Lower leg skin (tissue), 4 donors: ENCODE results near the gene NOPCHAP1. TPM values are rescaled to one million over a fixed set of nuclear protein-coding genes. Genes with fewer than 3 reads are reported as not detected.
A peak's percentile ranks its signal among the peaks of the same experiment; 100 is the strongest.

Experiments
- DNase-seq, 2 donors: peaks; one replicate each; pipeline ENCODE4 v3.0.0-alpha.2; 2019; ENCODE audit warnings: low spot score in 2 of 2
- H3K4me3 ChIP-seq: fragments of 200-600 bp; sonication (generic); 2 replicates; pipeline ENCODE4 v1.5.1; 2017; ENCODE audit warnings: mild to moderate bottlenecking, low read depth; ENCODE audit not compliant: poor library complexity, severe bottlenecking
- POLR2A ChIP-seq, 2 donors: fragments of 450-650 bp; IDR thresholded peaks; one replicate each; pipeline ENCODE4 v1.6.1; 2016 to 2017; ENCODE audit warnings: antibody characterized with exemption in 2 of 2, mild to moderate bottlenecking in 1 of 2, moderate library complexity in 1 of 2
- WGBS, 2 donors: methylation state at CpG; one replicate each; pipeline ENCODE4 v1.1.5; 2018; 5-methylcytosine and 5-hydroxymethylcytosine counted together
- intact Hi-C: fragments of 100-400 bp; cut with DNase I; formaldehyde crosslinking; loops from one replicate; pipeline ENCODE4 v1.15.0; 2023; ENCODE audit warnings: low total_unique reads
- total RNA-seq, 4 donors: library from RNA; depleted of rRNA; stranded (reverse); fragments of >200 nt; gene quantifications; one replicate each; pipeline ENCODE4 v1.1.0, GENCODE V29; 2016
- TF ChIP-seq, protein P1 (sequence below), 3 donors: fragments of 450-650 bp; IDR thresholded peaks; one replicate each; pipeline ENCODE4 v1.5.1; 2016; ENCODE audit warnings: antibody characterized with exemption in 3 of 3, mild to moderate bottlenecking in 3 of 3, moderate library complexity in 2 of 3

NOPCHAP1 gene
- total RNA-seq, 4 donors from 2014 or later = 2.0 to 5.4 (median 3.6) TPM

DNA sequence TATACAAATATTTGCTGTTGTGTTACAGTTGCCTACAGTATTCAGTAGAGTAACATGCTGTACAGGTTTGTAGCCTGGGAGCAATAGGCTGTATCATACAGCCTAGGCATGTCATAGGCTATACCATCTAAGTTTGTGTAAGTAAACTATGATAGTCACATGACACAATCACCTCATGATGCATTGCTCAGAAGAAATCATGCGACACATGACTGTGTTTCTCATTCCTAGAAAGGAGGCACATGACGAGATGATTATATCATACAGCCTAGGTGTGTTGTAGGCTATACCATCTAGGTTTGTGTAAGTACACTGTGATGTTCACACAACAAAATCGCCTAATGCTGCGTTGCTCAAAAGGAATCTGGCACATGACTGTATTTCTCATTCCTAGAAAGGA lies 31.9 kb downstream of the NOPCHAP1 start:
- no peak for DNase-seq
- TF ChIP-seq, protein P1, sequence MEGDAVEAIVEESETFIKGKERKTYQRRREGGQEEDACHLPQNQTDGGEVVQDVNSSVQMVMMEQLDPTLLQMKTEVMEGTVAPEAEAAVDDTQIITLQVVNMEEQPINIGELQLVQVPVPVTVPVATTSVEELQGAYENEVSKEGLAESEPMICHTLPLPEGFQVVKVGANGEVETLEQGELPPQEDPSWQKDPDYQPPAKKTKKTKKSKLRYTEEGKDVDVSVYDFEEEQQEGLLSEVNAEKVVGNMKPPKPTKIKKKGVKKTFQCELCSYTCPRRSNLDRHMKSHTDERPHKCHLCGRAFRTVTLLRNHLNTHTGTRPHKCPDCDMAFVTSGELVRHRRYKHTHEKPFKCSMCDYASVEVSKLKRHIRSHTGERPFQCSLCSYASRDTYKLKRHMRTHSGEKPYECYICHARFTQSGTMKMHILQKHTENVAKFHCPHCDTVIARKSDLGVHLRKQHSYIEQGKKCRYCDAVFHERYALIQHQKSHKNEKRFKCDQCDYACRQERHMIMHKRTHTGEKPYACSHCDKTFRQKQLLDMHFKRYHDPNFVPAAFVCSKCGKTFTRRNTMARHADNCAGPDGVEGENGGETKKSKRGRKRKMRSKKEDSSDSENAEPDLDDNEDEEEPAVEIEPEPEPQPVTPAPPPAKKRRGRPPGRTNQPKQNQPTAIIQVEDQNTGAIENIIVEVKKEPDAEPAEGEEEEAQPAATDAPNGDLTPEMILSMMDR (IDR thresholded peaks at IDR 0.05) = no peak
- TF ChIP-seq POLR2A (IDR thresholded peaks at IDR 0.05) = no peak
- WGBS, 2 donors = 90 to 91% methylated on average over 4 of the region's 4 CpGs
- intact Hi-C loops = no loop called here
- no peak overlapping the region for H3K4me3 ChIP-seq

DNA sequence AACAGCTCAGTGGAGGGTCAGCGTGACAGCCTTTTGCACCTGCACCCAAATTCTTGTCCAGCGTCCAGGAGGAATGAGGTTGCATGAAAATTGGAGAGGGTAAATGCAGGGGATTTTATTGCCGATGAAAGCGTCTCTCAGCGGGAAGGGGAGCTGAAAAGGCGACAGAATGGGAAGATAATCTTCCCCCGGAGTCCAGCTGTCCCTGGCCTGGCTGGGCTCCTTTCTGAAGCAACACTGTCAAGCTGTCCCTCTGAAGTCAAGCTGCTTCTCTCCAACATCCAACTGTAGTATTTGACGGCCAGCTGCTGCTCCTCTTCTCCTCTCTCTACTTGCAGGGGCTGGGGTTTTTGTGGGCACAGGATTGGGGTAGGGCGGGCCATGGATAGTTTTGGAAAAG lies 32.7 kb downstream of the NOPCHAP1 start:
- 89 to 94% methylated on average over 9 of the region's 9 CpGs for WGBS, 2 donors
- TF ChIP-seq, protein P1 (IDR thresholded peaks at IDR 0.05) = no peak
- TF ChIP-seq POLR2A (IDR thresholded peaks at IDR 0.05) = no peak
- DNase-seq = no peak
- intact Hi-C loops = no loop called here
- no peak overlapping the region for H3K4me3 ChIP-seq

DNA sequence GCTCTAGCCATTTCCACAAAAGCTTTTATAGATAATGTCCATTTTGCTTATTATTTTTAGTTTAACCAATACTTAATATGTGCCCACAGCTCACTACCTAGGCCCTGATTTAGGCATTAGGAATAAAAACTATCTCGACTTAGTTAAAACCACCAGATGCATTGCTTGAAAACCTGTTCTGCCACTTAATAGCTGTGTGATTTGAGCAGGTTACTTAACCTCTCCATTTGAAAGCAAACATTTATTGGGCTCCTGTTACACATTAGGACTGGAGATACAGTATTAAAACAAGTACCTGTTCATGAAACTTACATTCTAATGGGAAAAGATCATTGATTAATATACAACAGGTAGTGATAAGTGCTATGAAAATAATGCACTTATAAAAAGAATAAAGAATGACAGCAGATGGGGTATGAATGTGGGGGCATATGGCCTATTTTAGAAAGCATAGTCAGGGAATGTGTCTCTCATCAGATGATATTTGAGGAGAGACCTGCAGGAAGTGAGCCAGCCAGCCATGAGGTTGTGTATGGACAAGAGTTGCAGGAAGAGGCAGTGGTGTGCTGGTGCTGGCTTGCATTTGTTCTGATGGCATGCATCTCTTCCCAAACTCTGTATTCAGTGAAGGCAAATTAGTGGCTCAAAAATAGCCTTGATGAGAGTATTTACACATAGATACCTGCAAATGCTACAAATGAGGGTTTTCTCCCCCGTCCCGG lies 34.3 kb downstream of the NOPCHAP1 start:
- H3K4me3 ChIP-seq = no peak overlapping the region
- WGBS, 2 donors = 85 to 87% methylated on average over 3 of the region's 3 CpGs
- intact Hi-C loops = no loop called here
- TF ChIP-seq, protein P1 (IDR thresholded peaks at IDR 0.05) = no peak
- TF ChIP-seq POLR2A (IDR thresholded peaks at IDR 0.05) = no peak
- DNase-seq = no peak

DNA sequence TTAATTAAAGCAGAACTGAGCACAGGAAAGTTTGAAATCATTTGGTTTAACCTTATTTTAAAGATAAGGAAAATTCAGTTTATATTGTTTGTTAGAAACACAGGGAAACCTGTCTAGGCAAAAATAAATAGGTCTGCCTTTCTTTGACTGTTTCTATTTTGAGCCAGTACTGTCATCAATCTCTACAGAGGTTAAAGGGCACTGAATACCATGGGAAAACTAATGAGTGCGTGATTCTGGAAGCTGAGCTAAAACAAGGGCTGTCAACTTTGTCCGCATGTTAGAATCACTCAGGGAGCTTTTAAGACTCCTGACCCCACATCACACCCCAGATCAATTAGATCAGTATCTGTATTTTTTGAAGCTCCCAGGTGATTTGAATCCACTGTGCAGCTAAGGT lies 38.8 kb downstream of the NOPCHAP1 start:
- TF ChIP-seq, protein P1 (IDR thresholded peaks at IDR 0.05) = no peak
- no peak for TF ChIP-seq POLR2A (IDR thresholded peaks at IDR 0.05)
- H3K4me3 ChIP-seq = no peak overlapping the region
- intact Hi-C loops = no loop called here
- DNase-seq = no peak
- 75 to 82% methylated on average over 2 of the region's 2 CpGs for WGBS, 2 donors

DNA sequence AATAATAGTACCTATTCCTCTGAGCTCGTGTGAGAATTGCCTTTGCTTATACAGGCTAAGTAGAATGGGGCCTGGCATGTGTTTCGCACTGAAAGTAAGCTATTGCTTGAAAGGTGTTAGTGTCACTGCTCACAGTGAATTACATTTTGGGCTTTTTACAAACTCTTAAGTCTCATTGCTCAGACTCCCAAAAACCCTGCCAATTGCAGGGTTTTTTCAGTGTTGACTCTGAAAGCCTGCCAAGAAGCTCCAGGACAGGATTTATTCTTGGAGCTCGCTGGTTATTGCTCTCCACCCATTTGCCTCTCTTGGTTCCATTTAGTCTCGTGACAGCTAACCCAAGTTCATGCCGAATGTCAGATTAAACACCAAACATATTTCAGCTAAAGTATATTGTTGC lies 39.8 kb downstream of the NOPCHAP1 start:
- peak in 1 of 2 donors; percentile 65 for DNase-seq
- no peak overlapping the region for H3K4me3 ChIP-seq
- intact Hi-C loops = no loop called here
- 29 to 38% methylated on average over 5 of the region's 5 CpGs for WGBS, 2 donors
- TF ChIP-seq, protein P1 (IDR thresholded peaks at IDR 0.05) = no peak

DNA sequence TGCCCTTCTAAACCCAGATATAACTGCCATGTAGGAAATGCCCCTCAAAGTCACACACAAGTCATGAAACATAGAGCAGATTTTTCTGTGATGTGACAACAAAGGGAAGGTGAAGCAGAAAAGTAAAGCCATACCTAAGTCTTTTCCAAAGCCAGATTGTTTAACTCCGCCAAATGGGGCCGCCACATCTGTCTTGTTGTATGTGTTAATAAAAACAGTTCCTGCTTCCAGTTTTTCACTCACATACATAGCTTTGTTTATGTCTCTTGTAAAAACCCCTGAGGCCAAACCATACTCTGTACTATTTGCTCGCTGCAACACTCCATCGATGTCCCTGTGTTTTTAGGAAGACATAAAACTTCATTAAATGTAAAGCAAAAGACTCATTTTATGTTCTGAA lies 40.3 kb downstream of the NOPCHAP1 start:
- TF ChIP-seq POLR2A (IDR thresholded peaks at IDR 0.05) = no peak
- TF ChIP-seq, protein P1 (IDR thresholded peaks at IDR 0.05) = no peak
- no peak overlapping the region for H3K4me3 ChIP-seq
- intact Hi-C loops = no loop called here
- WGBS, 2 donors = 76 to 79% methylated on average over 4 of the region's 4 CpGs
- no peak for DNase-seq
